ENCODE results near the gene ITGAD.

- TF ChIP-seq CTCF (conservative IDR thresholded peaks at IDR 0.05; ENCODE audit: low read depth, low read length), result no peak
- TF ChIP-seq EZH2 (IDR thresholded peaks at IDR 0.05; ENCODE audit: low read length, unreplicated experiment), result no peak
- no peak for TF ChIP-seq EZH2phosphoT487 (IDR thresholded peaks at IDR 0.05; ENCODE audit: borderline replicate concordance, low read length)
Measured at GRCh38 chr16:31439519-31439918, 46.4 kb downstream of the ITGAD start.

Data from PC-3 (cell line).